KMS-11 (cell line): ENCODE measurements around the gene ITGA8.

Experiments used
- H2AFZ ChIP-seq: fragments of 200-600 bp; sonication (generic); 2 replicates; pipeline ENCODE4 v1.6.1; 2016; ENCODE audit warnings: antibody characterized with exemption, mixed run types, low read depth
- H3K27ac ChIP-seq: fragments of 200-600 bp; sonication (generic); 2 replicates; pipeline ENCODE4 v1.6.1; 2016; ENCODE audit warnings: mild to moderate bottlenecking, mixed run types
- H3K27me3 ChIP-seq: fragments of 200-600 bp; sonication (generic); 2 replicates; pipeline ENCODE4 v1.6.1; 2017; ENCODE audit warnings: mild to moderate bottlenecking, low read depth, mixed run types, moderate library complexity; ENCODE audit not compliant: insufficient read depth
- H3K36me3 ChIP-seq: fragments of 200-600 bp; sonication (generic); 2 replicates; pipeline ENCODE4 v1.6.1; 2017; ENCODE audit warnings: mild to moderate bottlenecking, mixed run types; ENCODE audit not compliant: insufficient read depth
- H3K4me1 ChIP-seq: fragments of 200-600 bp; sonication (generic); 2 replicates; pipeline ENCODE4 v1.6.1; 2016; ENCODE audit warnings: mild to moderate bottlenecking, low read depth, mixed run types; ENCODE audit not compliant: poor library complexity, severe bottlenecking
- H3K4me2 ChIP-seq: fragments of 200-600 bp; sonication (generic); 2 replicates; pipeline ENCODE4 v1.7.0; 2016; ENCODE audit warnings: mild to moderate bottlenecking, mixed run types
- H3K4me3 ChIP-seq: fragments of 200-600 bp; sonication (generic); IDR thresholded peaks from 2 replicates; pipeline ENCODE4 v1.6.1; 2017; ENCODE audit warnings: low read depth, low read length, mixed read lengths; ENCODE audit not compliant: insufficient read depth
- H3K79me2 ChIP-seq: fragments of 200-600 bp; sonication (generic); 2 replicates; pipeline ENCODE4 v1.6.1; 2016; ENCODE audit warnings: low read depth, mixed run types; ENCODE audit not compliant: insufficient read depth
- H3K9ac ChIP-seq: fragments of 200-600 bp; sonication (generic); 2 replicates; pipeline ENCODE4 v1.6.1; 2016; ENCODE audit warnings: mild to moderate bottlenecking, mixed run types
- H4K20me1 ChIP-seq: fragments of 200-600 bp; sonication (generic); 2 replicates; pipeline ENCODE4 v1.6.1; 2016; ENCODE audit warnings: mild to moderate bottlenecking, mixed run types; ENCODE audit not compliant: insufficient read depth
- CTCF ChIP-seq: fragments of 200-600 bp; sonication (generic); conservative IDR thresholded peaks from 2 replicates; pipeline ENCODE4 v1.6.1; 2017; ENCODE audit warnings: low read depth, mild to moderate bottlenecking, antibody characterized with exemption, low read length, moderate library complexity, mixed read lengths

The ITGA8 gene

GRCh38 chr10:15760681-15761080, 41.0 kb upstream of the ITGA8 start:
- Histone ChIP-seq H3K4me1 (no peaks in the 10 kb centered on the region), H3K79me2 (no peaks in the 10 kb centered on the region), H4K20me1 (no peaks in the 10 kb centered on the region), H3K27ac (no peak overlapping the region), H3K4me2 (no peak overlapping the region), H3K4me3 (no peak overlapping the region), H3K27me3 (no peaks in the 10 kb centered on the region), H3K9ac (no peak overlapping the region), H3K36me3 (no peaks in the 10 kb centered on the region), H2AFZ (no peak overlapping the region)
- TF ChIP-seq CTCF, result no peak

- H3K9ac ChIP-seq, result no peak overlapping the region
- no peaks in the 10 kb centered on the region for H4K20me1 ChIP-seq
- H3K4me2 ChIP-seq, result no peak overlapping the region
Measured at GRCh38 chr10:15759265-15759664, 39.5 kb upstream of the ITGA8 start.

DNA sequence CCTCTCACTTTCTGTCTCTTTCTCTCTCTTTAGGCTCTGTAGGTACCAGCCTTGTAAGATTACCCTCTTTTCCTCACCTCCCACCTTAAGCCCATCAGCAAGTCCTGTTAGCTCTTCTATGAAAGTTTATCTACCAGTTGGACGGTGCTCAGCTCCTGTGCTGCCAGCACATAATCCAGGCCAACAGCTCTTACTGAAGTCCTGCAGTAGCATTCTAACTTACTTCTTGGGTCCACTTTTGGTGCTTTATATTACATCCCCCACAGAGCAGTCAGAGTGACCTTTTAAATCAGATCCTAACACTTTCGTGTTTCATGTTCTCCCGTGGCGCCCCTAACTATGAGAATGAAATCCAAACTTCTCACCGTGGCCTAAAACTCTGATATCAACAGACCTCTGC, 38.9 kb upstream of the ITGA8 start:
- TF ChIP-seq CTCF, result no peak
- no peak overlapping the region for H3K4me2 ChIP-seq
- no peak overlapping the region for H3K4me3 ChIP-seq
- H2AFZ ChIP-seq, result no peak overlapping the region
- H4K20me1 ChIP-seq, result no peaks in the 10 kb centered on the region
- no peaks in the 10 kb centered on the region for H3K79me2 ChIP-seq
- no peaks in the 10 kb centered on the region for H3K36me3 ChIP-seq
- H3K27ac ChIP-seq, result no peak overlapping the region
- H3K9ac ChIP-seq, result no peak overlapping the region
- no peaks in the 10 kb centered on the region for H3K4me1 ChIP-seq
- H3K27me3 ChIP-seq, result no peaks in the 10 kb centered on the region

More at GRCh38 chr10:15759265-15759664, 39.5 kb upstream of the ITGA8 start:
- Histone ChIP-seq H3K27ac (no peak overlapping the region), H2AFZ (no peak overlapping the region), H3K79me2 (no peaks in the 10 kb centered on the region), H3K4me1 (no peaks in the 10 kb centered on the region), H3K27me3 (no peaks in the 10 kb centered on the region), H3K4me3 (no peak overlapping the region), H3K36me3 (no peaks in the 10 kb centered on the region)
- no peak for TF ChIP-seq CTCF

- Histone ChIP-seq H3K4me3 (no peak overlapping the region), H4K20me1 (no peaks in the 10 kb centered on the region), H3K4me2 (no peak overlapping the region), H3K27ac (no peak overlapping the region), H3K4me1 (no peaks in the 10 kb centered on the region), H3K36me3 (no peaks in the 10 kb centered on the region), H3K79me2 (no peaks in the 10 kb centered on the region), H3K9ac (no peak overlapping the region), H3K27me3 (no peaks in the 10 kb centered on the region), H2AFZ (no peak overlapping the region)
- no peak for TF ChIP-seq CTCF
Measured at GRCh38 chr10:15754937-15755336, 35.2 kb upstream of the ITGA8 start.
